Effector memory CD8-positive, alpha-beta T cell (primary cell): ENCODE measurements around the gene EEF1AKMT1.

Experiments
- ATAC-seq: fragments of 150-1000 bp; cut with Tn5 transposase; replicated peaks from 2 replicates; pipeline ENCODE4 v1.10.0; 2021; ENCODE audit warnings: mild to moderate bottlenecking, moderate library complexity
- DNase-seq, 3 experiments: peaks; one replicate each; pipeline ENCODE4 v3.0.0; 2021
- H3K27ac Mint-ChIP-seq, 2 donors: one replicate each; pipeline ENCODE4 v1.8.0; 2022; ENCODE audit warnings: mild to moderate bottlenecking in 2 of 2, mixed read lengths in 2 of 2, moderate library complexity in 2 of 2
- H3K27me3 Mint-ChIP-seq, 2 donors: one replicate each; pipeline ENCODE4 v1.8.0; 2022; ENCODE audit warnings: mixed read lengths in 2 of 2
- H3K36me3 Mint-ChIP-seq: one replicate; pipeline ENCODE4 v1.8.0; 2022; ENCODE audit warnings: mild to moderate bottlenecking, moderate library complexity, mixed read lengths; ENCODE audit not compliant: insufficient read depth
- H3K4me1 Mint-ChIP-seq, 2 donors: one replicate each; pipeline ENCODE4 v1.8.0; 2022; ENCODE audit warnings: low read depth in 2 of 2, mixed read lengths in 2 of 2
- H3K4me3 Mint-ChIP-seq, 2 donors: one replicate each; pipeline ENCODE4 v1.8.0; 2022; ENCODE audit warnings: mild to moderate bottlenecking in 2 of 2, mixed read lengths in 2 of 2, moderate library complexity in 2 of 2
- H3K9me3 Mint-ChIP-seq, 2 donors: one replicate each; pipeline ENCODE4 v1.8.0; 2022; ENCODE audit warnings: mixed read lengths in 2 of 2
- total RNA-seq, 9 experiments: gene quantifications; one replicate each; lab custom pipeline; 2026; lab: John Stamatoyannopoulos, UW

Gene EEF1AKMT1, protein sequence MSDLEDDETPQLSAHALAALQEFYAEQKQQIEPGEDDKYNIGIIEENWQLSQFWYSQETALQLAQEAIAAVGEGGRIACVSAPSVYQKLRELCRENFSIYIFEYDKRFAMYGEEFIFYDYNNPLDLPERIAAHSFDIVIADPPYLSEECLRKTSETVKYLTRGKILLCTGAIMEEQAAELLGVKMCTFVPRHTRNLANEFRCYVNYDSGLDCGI
- total RNA-seq = 0.67 to 6.9 (median 4.9) reads per million in 9 experiments

- Mint-ChIP-seq H3K27me3 (no peaks in the 10 kb centered on the region), H3K36me3 (peaks cover 19% of the 10 kb centered on the region), H3K27ac (peak within 1 kb of the TSS; percentile 91 to 98), H3K4me1 (peaks cover 10 to 17% of the 10 kb centered on the region in 2 donors), H3K9me3 (no peaks in the 10 kb centered on the region), H3K4me3 (peak within 1 kb of the TSS; percentile 77 to 90)
- peak; percentile 83 for ATAC-seq
- peak; percentile 92 to 94 (median 93) for DNase-seq
Measured at GRCh38 chr13:20773194-20774080, at the start of gene EEF1AKMT1. Gene EEF1AKMT1, minus strand, starts transcription at chr13:20773961. Its CDS starts 16,363 bp downstream, at chr13:20757598.

DNA sequence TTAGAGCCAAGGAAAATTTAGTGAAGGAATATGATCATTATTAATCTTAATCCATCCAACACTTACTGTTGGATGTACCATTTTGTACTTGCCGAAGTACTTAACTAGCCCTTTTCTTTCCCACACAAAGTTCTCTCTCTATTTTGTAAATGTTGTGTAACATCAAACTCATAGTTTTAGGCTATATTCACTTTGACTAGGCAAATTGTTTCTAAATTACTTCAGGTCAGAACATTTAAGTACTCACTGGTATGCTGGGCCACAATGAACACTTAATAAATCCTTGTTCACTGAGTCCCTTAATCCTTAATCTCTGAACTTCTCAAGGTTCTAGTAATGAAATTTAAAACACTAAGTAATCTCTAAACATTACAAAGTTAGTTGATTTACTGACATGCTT, 49.3 kb upstream of the EEF1AKMT1 start:
- Mint-ChIP-seq H3K4me1 (no peaks in the 10 kb centered on the region), H3K4me3 (no peak overlapping the region)
- no peak for ATAC-seq

DNA sequence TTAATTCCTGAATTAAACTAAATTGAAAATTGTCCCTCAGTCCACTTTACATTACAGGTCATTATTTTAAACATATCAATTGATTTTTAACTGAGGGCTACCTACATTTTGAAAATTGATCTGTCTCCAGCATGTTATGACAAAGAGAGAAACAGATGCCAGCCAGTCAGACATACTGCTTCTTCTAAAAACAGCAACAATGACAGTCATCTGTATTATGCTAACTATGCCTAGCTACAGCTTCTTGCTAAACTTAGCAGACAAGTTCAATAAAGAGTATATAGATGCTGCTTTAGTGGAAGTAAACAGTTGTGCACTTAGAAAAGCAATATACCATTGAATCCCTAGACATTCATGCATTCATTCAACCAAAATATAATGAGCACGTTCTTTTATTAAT, 48.6 kb upstream of the EEF1AKMT1 start:
- H3K4me1 Mint-ChIP-seq = no peaks in the 10 kb centered on the region
- no peak overlapping the region for H3K4me3 Mint-ChIP-seq
- DNase-seq = no peak
- no peak for ATAC-seq
- no peaks in the 10 kb centered on the region for H3K9me3 Mint-ChIP-seq
- H3K27me3 Mint-ChIP-seq = no peaks in the 10 kb centered on the region
- peaks cover 14% of the 10 kb centered on the region for H3K36me3 Mint-ChIP-seq
- H3K27ac Mint-ChIP-seq = no peak overlapping the region

More for the DNA sequence above, 49.3 kb upstream of the EEF1AKMT1 start:
- no peaks in the 10 kb centered on the region for H3K9me3 Mint-ChIP-seq
- H3K27me3 Mint-ChIP-seq = no peaks in the 10 kb centered on the region
- no peak for DNase-seq
- H3K27ac Mint-ChIP-seq = no peak overlapping the region
- H3K36me3 Mint-ChIP-seq = peaks cover 12% of the 10 kb centered on the region

DNA sequence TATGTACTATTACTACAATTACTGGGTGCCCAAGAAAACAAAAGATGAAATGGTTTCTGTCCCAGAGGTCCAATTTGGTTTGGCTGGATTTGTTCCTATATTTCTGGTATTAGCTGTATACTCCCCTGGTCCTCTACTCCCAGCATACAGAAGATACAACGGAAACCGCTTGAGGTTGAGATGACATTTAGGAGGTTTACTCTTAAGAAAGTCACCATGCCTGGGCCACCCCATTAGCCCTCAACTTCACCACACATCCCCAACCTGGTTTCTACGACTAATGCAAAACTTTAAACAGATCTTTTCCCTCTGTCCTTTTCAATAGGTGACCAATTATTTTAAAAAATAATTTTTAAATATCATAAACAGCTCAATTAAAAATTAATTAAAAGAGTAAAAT, 46.0 kb upstream of the EEF1AKMT1 start:
- Mint-ChIP-seq H3K9me3 (no peaks in the 10 kb centered on the region), H3K27me3 (no peaks in the 10 kb centered on the region), H3K4me1 (peaks cover 0 to 3% of the 10 kb centered on the region in 2 donors), H3K4me3 (no peak overlapping the region), H3K27ac (no peak overlapping the region), H3K36me3 (peaks cover 15% of the 10 kb centered on the region)
- ATAC-seq (no peak), DNase-seq (no peak)

DNA sequence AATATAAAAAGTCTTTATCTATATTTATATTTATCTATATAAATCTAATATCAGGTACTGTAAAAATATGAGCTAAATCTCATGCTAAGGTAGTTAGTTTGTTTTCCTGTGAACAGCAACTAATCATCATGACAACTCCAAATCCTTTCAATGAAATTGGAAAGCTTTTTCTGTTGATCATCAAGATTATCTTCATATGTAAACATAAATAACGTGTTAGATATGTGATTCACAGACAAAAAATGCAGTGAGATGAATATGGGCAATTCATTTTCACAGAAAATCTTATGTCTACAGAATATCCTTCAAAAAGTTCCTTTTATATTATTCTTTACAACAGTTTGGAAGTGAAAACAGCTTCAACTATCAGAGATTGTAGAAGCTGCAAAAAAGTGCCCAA, 41.7 kb upstream of the EEF1AKMT1 start:
- Mint-ChIP-seq H3K4me3 (no peak overlapping the region), H3K9me3 (no peaks in the 10 kb centered on the region), H3K27me3 (no peaks in the 10 kb centered on the region), H3K36me3 (peaks cover 14% of the 10 kb centered on the region), H3K27ac (no peak overlapping the region), H3K4me1 (peaks cover 0 to 11% of the 10 kb centered on the region in 2 donors)
- ATAC-seq (no peak), DNase-seq (no peak)

DNA sequence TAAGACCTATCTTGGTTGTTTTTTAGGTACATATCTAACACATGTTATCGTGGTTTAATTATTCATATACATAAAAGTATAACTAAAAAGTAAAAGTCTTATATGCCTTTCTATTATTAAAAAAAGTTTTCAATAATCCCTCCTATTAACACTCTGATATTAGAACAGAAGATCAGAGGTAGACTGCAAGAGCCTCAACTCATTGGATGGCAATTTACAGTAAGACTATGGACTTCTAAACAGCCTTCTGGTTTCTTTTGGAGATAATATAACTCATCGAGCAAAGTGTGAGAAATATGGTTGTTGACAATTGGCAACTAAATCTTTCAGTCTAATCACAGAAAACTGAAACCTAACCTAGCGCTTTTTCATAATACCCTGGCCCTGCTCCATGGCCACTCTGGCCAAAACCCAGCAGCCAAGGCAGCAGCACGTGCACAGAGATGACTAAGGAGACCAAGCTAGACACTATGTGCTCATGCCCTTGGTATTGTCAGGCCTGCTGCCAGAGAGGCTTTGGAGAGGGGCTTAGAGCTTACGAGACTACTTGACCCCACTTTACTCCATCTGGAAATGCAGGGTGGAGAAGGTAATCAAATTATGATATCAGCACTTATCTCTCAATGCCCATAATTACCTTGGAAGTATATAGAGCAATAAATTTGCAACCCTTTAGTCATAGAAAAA, 40.6 kb upstream of the EEF1AKMT1 start:
- Mint-ChIP-seq H3K4me1 (peaks cover 0 to 11% of the 10 kb centered on the region in 2 donors), H3K4me3 (no peak overlapping the region), H3K27me3 (no peaks in the 10 kb centered on the region), H3K27ac (no peak overlapping the region), H3K9me3 (no peaks in the 10 kb centered on the region), H3K36me3 (peaks cover 14% of the 10 kb centered on the region)
- no peak for DNase-seq
- no peak for ATAC-seq

- Mint-ChIP-seq H3K27me3 (no peaks in the 10 kb centered on the region), H3K4me3 (no peak overlapping the region), H3K36me3 (peaks cover 14% of the 10 kb centered on the region), H3K4me1 (peaks cover 0 to 11% of the 10 kb centered on the region in 2 donors), H3K27ac (no peak overlapping the region), H3K9me3 (no peaks in the 10 kb centered on the region)
- no peak for ATAC-seq
- DNase-seq = no peak
Measured at GRCh38 chr13:20812890-20813289, 39.1 kb upstream of the EEF1AKMT1 start.

GRCh38 chr13:20810808-20811207, 37.0 kb upstream of the EEF1AKMT1 start:
- H3K36me3 Mint-ChIP-seq = peaks cover 21% of the 10 kb centered on the region
- no peak for ATAC-seq

DNA sequence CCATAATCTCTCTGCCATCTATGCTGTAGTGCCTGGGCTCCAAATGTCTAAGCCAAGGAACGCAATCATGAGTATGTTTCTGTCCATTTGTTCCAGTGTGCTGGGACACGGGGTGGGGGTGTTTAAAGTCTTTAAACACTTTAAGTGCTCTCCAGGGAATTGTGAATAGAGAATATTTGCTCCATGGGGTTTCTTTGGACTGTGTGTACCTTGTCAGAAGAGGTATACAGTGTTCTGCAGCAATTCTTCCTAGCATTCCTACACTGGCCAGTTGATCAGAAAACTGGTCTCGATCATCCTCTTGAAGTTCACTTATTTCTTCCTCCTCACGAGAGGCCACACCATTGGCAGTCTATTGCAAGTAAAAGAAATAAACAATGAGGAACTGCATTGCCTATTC, 35.1 kb upstream of the EEF1AKMT1 start:
- no peak overlapping the region for H3K27ac Mint-ChIP-seq
- H3K4me3 Mint-ChIP-seq = no peak overlapping the region

More at GRCh38 chr13:20810808-20811207, 37.0 kb upstream of the EEF1AKMT1 start:
- H3K4me3 Mint-ChIP-seq = no peak overlapping the region
- no peaks in the 10 kb centered on the region for H3K27me3 Mint-ChIP-seq
- no peaks in the 10 kb centered on the region for H3K9me3 Mint-ChIP-seq
- DNase-seq = no peak
- H3K27ac Mint-ChIP-seq = peak overlapping the region in 1 of 2 donors; percentile 47
- H3K4me1 Mint-ChIP-seq = peaks cover 0 to 11% of the 10 kb centered on the region in 2 donors

DNA sequence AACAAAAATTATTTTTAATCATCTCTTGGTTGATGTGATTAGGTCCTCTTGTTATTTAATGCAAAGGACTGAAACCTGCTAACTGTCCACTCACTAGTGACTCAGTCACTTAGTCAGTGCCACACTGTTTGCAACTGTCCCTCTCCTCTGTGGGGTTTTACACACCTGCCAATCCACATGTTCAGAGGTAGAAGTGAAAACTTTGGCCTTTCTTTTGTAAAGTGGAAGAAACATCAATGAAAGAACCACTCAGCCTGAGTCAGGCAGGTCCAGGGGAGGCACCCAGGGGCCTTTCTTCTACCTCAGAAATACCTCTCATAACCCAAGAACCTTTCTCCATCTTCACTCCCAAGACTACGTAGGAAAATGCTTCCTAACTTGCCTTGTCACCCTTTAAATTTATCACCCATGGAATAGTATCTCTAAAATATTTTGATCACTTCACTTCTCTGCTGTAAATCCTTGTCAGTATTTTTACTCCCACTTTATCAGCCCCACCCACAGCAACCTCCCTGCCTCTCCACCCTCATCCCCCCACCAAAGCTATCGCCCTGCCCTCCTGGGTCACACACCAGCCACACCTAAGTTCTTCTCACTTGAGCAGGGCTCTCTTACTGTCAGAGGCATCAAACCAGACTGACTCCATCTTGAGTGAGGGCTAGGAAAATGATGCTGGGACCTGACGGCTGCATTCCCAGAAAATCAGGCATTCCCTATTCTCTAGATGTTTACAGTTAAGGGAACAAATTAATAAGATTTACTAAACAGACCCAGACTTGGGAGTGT, 29.6 kb upstream of the EEF1AKMT1 start:
- no peaks in the 10 kb centered on the region for H3K9me3 Mint-ChIP-seq
- H3K4me1 Mint-ChIP-seq = peaks cover 7 to 11% of the 10 kb centered on the region in 2 donors
- DNase-seq (no peak), ATAC-seq (no peak)
- peak overlapping the region; percentile 52 to 71 for H3K27ac Mint-ChIP-seq
- H3K4me3 Mint-ChIP-seq = no peak overlapping the region
- no peaks in the 10 kb centered on the region for H3K27me3 Mint-ChIP-seq
- H3K36me3 Mint-ChIP-seq = peaks cover 35% of the 10 kb centered on the region

More for the DNA sequence above, 35.1 kb upstream of the EEF1AKMT1 start:
- DNase-seq (no peak), ATAC-seq (no peak)
- Mint-ChIP-seq H3K36me3 (peaks cover 22% of the 10 kb centered on the region), H3K4me1 (peaks cover 4 to 18% of the 10 kb centered on the region in 2 donors), H3K9me3 (no peaks in the 10 kb centered on the region), H3K27me3 (no peaks in the 10 kb centered on the region)

DNA sequence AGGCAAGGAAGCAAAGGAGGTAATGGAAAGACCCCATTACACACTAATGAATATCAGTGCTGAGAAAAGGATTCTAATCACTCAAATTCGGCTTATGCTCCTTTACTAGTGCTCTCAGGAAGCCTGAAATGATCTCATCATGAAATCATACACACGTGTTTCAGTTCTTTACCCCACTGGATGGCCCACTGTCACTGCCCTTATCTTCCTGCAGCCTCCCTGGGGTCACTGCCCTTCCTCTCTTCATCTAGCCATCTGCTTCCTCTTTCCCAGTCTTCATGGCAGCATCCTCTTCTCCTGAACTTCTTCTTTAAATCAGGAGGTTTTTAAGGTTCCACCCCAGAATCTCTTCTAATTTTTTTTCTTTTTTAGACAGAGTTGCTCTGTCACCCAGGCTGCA, 27.9 kb upstream of the EEF1AKMT1 start:
- Mint-ChIP-seq H3K4me1 (peaks cover 12 to 19% of the 10 kb centered on the region in 2 donors), H3K27me3 (no peaks in the 10 kb centered on the region), H3K27ac (peak overlapping the region; percentile 39 to 62), H3K4me3 (no peak overlapping the region), H3K9me3 (no peaks in the 10 kb centered on the region), H3K36me3 (peaks cover 37% of the 10 kb centered on the region)
- no peak for DNase-seq
- ATAC-seq = no peak

DNA sequence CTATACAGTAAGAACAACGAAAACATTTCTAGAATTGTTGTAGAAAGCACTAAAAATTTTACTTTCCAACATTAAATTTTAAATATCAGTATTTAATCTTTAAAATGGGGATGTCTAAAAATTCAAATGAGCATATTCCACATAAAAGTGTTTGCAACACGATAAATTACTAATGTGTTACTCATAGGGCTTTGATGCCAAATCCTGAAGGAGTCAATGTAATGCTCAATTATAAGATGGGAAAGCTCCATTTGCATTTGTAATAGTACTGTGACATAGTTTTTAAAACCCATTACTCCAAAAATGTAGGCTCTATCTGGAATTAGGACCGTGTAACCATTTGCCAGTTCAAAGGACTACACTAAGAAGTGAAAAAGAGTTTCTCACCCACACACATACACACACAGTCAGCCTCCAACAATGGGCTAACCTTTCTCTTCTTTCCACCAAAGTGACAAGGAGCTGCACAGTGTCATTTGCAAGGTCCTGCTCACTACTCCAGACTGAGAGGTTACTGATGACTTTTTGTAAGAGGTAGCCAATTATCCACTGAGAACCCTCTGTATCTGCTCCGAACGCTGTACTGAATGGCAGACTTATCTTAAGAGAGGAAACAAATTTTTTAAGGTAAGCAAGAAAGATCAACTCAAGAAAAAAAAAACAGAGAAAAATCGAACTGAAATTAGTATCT, 26.1 kb upstream of the EEF1AKMT1 start:
- Mint-ChIP-seq H3K27me3 (no peaks in the 10 kb centered on the region), H3K4me1 (peaks cover 10 to 14% of the 10 kb centered on the region in 2 donors), H3K9me3 (no peaks in the 10 kb centered on the region), H3K27ac (no peak overlapping the region), H3K4me3 (no peak overlapping the region), H3K36me3 (peaks cover 35% of the 10 kb centered on the region)
- DNase-seq (no peak), ATAC-seq (no peak)
